HK-2 (cell line): Measurements from ENCODE around the gene ANKH.

Experiments used
- DNase-seq: peaks from one replicate; pipeline ENCODE4 v3.0.0-alpha.2; 2018; ENCODE audit not compliant: unreplicated experiment

ANKH gene

DNA sequence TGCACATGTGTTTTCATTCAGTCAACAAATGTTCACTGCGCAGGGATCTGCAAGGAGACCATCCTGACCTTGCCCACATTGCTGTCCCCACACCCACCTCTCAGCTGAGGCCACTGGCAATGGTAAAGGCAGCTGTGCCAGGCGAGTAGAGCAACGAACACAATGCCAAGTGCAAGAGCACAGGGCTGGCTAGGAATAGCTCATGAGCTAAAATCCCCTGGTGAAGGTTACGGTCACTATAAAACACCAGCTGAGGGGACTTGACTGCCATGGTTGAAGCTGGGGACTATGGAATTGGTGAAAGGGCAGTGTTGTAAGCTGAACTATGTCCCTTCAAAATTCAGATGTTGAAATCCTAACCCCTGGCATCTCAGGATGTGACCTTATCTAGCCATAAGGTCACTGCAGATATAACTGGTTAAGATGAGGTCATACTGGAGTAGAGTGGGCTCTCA lies 111.0 kb downstream of the ANKH start:
- no peak for DNase-seq

DNA sequence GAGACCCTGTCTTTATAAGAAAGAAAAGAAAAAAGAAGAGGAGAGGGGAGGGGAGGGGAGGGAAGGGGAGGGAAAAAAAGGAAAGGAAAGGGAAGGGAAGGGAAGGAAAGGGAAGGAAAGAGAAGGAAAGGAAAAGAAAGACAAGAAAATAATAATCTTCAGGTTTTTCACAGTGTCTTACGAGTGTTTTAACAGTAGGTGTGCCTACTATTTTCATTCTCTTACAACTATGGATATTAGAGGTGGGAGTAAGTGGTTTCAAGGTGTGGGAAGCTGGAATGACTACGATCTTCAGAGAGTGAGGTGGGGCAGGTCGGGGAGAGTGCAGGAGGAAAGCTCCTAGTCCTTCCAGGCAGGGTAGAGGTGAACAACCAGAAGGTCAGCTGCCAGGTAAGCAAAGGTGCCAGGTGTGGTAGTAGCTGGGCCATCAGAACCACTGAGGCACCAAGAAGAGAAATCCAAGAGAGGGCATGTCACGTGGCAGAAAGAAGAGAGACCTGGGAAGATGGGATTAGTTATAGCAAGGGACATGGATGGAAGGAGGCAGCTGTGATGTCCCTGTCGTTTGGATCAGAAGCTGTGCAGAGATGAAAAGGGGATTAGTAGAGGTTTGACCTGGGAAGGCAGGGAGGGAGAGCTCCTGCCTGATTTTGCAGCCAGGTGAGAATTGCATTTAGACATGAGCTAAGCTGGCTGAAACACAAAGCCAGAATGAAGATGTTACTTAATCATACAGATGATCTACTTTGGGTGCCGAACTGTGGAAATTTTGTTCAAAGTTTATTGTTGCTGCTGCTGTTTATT lies 111.6 kb downstream of the ANKH start:
- no peak for DNase-seq

- DNase-seq, result no peak
Measured at GRCh38 chr5:14757850-14758249, 113.7 kb downstream of the ANKH start.

DNA sequence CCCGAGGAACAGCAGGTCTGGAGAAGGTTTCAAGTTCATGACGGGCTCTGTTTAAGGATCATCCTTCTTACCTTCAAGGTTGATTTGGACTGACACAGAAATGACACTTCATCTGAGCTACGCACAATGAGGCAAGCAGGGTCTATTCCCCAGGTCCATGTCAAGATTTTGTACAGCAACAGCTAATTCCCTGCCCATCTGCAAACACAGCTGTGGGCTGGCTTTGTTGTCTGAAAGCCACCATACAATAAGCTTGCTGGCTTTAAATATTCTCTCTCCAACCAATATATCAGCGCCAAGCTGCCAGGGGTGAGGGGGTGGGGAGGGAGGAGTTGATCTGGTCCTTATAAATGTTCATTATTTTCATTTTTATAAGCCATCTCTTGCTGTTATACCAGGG lies 115.1 kb downstream of the ANKH start:
- DNase-seq, result no peak

DNA sequence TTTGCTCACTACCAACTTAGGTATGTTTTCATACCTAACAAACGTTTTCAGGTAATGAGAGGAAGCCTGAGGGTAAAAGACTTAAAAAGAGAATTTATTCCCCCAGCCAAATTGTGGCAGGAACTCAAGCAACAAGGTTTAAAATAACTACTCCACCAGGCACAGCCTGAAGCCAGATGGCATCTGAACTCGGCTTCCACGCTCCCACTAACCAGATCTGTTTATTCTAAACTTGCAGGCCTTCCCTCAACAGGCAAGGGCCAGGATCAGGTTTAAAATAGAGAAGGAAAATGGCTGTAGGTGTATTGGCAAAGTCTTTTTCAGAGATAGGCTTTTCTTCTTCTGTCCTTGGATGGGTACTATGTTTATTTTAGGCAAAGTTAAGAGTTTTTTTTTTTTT lies 117.6 kb downstream of the ANKH start:
- no peak for DNase-seq

GRCh38 chr5:14753292-14753691 lies 118.3 kb downstream of the ANKH start:
- DNase-seq, result no peak

- DNase-seq, result no peak
Measured at GRCh38 chr5:14752497-14753071, 119.0 kb downstream of the ANKH start.

- DNase-seq, result no peak
Measured at GRCh38 chr5:14750712-14751111, 120.9 kb downstream of the ANKH start.

DNA sequence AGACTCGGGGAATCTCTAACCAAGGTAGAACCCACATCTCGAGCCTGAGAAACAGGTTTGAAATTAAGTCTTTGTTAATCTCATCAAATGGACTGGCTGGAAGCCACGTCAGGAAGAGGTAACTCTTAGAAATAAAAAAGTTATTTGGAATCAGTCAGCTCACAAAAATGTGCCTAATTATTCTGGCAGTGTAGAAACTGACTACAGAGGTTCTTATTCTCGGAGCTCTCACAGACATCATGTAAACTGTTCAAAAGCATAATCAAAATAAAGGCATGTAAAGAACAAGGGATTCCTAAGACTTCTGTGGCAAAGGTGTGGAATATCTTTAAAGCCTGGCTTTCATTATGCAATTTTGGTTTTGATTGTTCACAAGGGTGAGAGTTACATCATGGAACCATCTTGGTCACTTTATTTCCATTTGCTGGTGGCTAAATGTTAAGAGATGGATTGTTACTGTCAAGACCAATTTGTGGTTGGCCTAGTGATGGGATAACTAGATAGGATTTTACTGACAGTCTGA lies 121.9 kb downstream of the ANKH start:
- DNase-seq, result no peak

DNA sequence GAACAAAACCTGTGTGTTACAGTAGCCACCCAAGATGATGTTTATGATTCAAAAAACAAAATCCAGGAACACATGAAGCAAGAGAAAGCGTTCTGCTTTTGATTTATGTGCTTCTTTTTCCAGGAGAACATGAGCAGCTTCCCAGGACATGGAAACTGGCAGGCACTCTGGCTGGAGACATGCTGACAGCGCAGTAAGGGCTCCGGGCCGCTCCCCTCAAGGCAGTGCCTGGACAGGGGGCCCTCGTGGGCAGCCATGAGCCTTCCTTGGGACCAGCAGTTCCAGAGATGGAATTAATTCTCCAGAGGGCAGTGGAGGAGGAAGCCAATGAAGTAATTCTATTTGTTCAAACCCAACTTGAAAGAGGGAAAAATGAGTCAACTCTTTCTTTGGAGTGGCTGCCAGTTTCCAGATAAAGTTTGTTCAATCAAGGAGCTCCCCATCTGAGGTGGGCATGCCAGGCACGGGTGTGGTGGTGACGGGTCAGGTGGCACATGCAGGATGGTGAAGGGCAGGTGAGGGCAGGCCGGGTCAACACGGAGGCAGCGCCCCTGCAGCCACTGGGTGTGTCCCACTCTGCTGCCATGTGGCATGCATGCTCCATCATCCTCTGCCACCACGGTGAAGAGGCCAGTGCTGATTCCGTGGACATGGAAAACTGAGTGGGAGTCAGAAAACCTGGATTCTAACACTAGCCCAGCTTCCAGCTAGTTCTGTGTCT lies 123.2 kb downstream of the ANKH start:
- DNase-seq, result no peak

DNA sequence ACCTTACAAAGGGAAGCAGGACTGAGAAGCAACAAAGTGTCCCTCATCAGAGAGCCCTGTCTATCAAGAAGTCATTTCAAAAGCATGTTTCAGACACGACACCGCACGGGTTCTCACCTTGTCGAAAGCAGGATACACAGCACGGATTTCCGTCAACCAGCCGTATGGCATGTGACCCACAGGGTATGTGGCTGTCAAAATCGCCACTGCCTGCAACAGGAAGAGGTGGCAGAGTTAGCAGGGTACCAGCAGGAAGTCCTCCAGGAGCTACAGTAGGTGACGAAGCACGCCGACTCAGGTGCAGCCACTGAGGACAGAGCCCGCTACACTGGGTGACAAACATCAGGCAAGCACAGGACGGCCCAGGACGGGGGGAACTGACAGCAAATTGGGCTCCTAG lies 125.8 kb downstream of the ANKH start:
- no peak for DNase-seq

DNA sequence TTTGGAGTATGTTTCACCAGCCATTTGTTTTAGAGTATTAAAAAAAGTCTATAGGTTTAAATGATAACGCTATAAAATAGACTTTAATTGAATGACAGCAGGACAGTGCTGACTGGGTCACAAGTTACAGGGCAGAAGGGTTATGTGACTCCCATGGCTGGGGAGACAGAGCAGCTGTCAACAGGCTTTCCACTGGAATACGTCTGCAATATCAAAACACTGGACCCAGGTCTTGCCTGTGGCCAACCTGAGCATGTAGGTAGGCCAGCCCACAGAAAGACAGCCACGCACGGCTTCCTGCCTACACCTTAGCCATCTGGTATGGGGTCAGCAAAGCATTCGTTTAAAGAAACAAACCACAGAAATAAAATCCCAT lies 126.4 kb downstream of the ANKH start:
- no peak for DNase-seq

DNA sequence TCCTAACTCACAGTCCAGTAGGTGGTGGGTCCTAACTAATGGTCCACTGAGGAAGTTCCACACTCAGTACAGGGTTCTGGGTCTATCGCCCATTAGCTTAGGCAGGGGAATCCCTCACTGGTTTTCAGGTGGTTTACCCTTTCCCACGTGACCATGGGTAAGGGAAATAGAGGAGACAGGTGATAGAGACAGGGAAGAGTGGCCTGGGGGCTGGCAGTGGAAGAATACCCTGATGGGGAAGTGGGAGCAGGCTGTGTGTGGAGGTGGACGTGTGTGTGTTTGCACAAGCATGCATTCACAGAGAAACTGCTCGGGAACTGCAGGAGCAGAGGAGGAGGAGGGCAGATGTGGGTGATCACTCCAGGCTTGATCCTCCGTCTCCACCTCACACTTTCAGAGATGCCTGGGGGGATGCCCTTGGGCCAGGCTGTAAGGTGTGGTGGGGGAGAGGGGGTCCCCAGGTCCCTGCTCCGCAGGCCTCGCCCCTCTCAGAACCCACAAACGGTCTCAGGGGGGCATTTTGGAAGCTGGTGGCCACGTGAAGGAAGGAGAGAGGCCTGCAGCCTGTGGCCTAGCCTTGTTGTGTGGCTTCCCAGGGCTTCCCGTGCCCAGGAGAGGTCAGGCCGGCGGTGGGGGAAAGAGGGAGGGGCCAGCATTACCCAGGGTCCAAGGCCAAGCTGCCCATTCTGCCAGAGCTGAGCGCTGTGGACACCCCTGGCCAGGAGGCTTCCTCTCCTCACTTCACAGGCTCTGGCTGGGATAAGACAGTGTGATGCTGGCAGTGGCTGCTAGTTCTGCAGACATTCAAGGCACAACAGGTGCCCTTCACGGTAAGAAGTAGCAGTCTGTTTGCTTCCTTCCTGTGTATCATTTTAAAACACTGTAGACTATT lies 127.0 kb downstream of the ANKH start:
- no peak for DNase-seq

- no peak for DNase-seq
Measured at GRCh38 chr5:14743601-14744295, 127.8 kb downstream of the ANKH start.

GRCh38 chr5:14742498-14742897 lies 129.1 kb downstream of the ANKH start:
- no peak for DNase-seq

GRCh38 chr5:14741801-14742440 lies 129.7 kb downstream of the ANKH start:
- no peak for DNase-seq

GRCh38 chr5:14741131-14741530 lies 130.4 kb downstream of the ANKH start:
- no peak for DNase-seq

DNA sequence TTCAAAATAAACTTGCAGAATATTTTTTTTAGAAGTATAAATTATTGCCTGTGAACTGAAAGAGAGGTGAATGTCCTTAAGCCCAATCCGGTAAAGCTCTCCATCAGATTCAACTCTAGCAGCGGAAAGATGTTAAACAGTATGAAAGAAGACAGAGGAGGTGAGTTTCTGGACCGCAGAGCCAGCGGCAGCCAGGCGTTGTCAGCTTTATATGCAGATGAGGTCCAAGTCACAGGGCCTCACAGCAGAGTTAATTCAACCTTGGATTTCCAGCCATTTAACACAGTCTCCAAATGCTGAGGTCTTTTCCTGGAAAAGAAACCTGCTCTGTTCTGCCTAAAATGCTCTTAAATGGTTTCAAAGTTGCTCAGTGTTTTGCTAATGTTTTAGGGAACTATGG lies 131.6 kb downstream of the ANKH start:
- DNase-seq, result no peak

DNA sequence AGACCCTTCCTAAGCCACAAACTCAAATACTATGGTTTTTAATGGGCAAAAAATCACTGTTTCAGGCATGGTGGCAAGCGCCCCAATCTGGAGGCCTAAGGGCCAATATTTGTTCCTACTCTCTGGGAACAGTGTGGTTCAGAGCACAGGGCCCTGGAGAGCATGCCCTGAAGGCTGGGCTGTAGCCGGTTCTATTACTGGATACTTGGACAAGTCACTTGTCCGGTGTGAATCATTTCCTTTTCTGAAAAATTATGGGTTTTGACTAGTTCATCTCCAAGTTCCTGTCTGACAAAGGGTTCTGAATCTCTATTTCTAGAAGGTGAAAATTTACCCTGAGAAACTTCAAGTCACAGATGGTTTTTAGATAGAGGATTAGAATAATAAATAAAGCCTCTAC lies 132.0 kb downstream of the ANKH start:
- no peak for DNase-seq

GRCh38 chr5:14738050-14738449 lies 133.5 kb downstream of the ANKH start:
- DNase-seq, result no peak

DNA sequence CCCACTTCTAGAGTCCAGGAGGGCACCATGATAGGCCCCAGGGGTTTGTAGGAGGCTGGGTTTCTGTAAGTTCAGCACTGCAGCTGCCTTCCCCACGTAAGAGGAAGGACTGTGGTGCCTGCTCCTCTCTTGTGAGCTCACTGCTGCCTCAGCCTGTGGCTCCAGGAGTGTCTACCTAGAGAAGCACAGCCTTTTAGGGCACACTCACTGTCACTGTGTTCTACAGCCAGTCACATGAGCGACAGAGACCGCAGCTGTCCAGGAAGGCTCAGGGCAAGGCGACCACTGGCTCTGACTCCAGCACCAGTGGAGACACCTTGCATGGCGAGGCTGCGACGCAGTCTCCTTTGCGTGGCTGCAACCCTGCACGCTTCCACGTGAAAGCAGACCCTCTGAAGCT lies 134.3 kb downstream of the ANKH start:
- no peak for DNase-seq
